Esophagus (tissue), 2 donors: Measurements from ENCODE around the gene OSCP1. TPM values are rescaled to one million over a fixed set of nuclear protein-coding genes. Genes with fewer than 3 reads are reported as not detected.

Experiments used
- H3K27ac ChIP-seq, 2 donors: one replicate each; pipeline ENCODE4 v1.5.1; 2013; ENCODE audit warnings: low read depth in 2 of 2, mild to moderate bottlenecking in 2 of 2, inconsistent platforms in 1 of 2, low read length in 1 of 2, moderate library complexity in 1 of 2
- H3K27me3 ChIP-seq, 2 donors: one replicate each; pipeline ENCODE4 v1.6.1; 2013; ENCODE audit warnings: low read length in 2 of 2, control low read depth in 1 of 2, mild to moderate bottlenecking in 1 of 2; ENCODE audit not compliant: insufficient read depth in 2 of 2, control insufficient read depth in 1 of 2
- H3K36me3 ChIP-seq, 2 donors: one replicate each; pipeline ENCODE4 v1.6.1; 2013; ENCODE audit warnings: low read length in 1 of 2; ENCODE audit not compliant: control insufficient read depth in 2 of 2, insufficient read depth in 2 of 2
- H3K4me1 ChIP-seq, 2 donors: one replicate each; pipeline ENCODE4 v1.6.1; 2013; ENCODE audit warnings: low read length in 1 of 2; ENCODE audit not compliant: control insufficient read depth in 2 of 2, insufficient read depth in 2 of 2
- H3K4me3 ChIP-seq, 2 donors: one replicate each; pipeline ENCODE4 v1.5.1; 2013; ENCODE audit warnings: low read length in 2 of 2, mild to moderate bottlenecking in 2 of 2, low read depth in 1 of 2, moderate library complexity in 1 of 2
- H3K9me3 ChIP-seq, 2 donors: one replicate each; pipeline ENCODE4 v1.6.1; 2013; ENCODE audit warnings: mild to moderate bottlenecking in 2 of 2, low read depth in 1 of 2, low read length in 1 of 2, moderate library complexity in 1 of 2; ENCODE audit not compliant: control insufficient read depth in 2 of 2, insufficient read depth in 1 of 2
- WGBS, 2 donors: extraction: QIAGEN DNeasy Blood & Tissue Kit; methylation state at CpG; one replicate each; pipeline ENCODE4 v1.1.7; 2013; 5-methylcytosine and 5-hydroxymethylcytosine counted together
- polyA plus RNA-seq, 2 donors: library from polyadenylated mRNA; stranded (reverse); fragments of 200-250 nt; gene quantifications; one replicate each; pipeline ENCODE4 v1.2.3, GENCODE V29; 2013
- donor health status: healthy with polysubstance abuse.
- donor health status: Bipolar disorder and iron deficiency.

Gene OSCP1
- polyA plus RNA-seq, 2 donors: 3.0 to 4.1 TPM

- Histone ChIP-seq H3K4me3 (no peak overlapping the region), H3K4me1 (peaks cover 0 to 10% of the 10 kb centered on the region in 2 donors), H3K9me3 (no peaks in the 10 kb centered on the region), H3K27me3 (no peaks in the 10 kb centered on the region), H3K36me3 (peaks cover 4 to 5% of the 10 kb centered on the region in 2 donors), H3K27ac (no peak overlapping the region)
- WGBS, 2 donors: 86 to 88% methylated on average over 7 of the region's 7 CpGs
These were observed 51.8 kb downstream of the OSCP1 start for GRCh38 chr1:36398370-36398977.

GRCh38 chr1:36397378-36398230 is 52.6 kb downstream of the OSCP1 start, which contains the start of gene LSM10:
Gene LSM10, minus strand, starts transcription at chr1:36397908. Its CDS starts 3,779 bp downstream, at chr1:36394129.
- Histone ChIP-seq H3K36me3 (peaks cover 4 to 10% of the 10 kb centered on the region in 2 donors), H3K27me3 (no peaks in the 10 kb centered on the region), H3K4me1 (peaks cover 0 to 10% of the 10 kb centered on the region in 2 donors), H3K4me3 (peak within 1 kb of the TSS; percentile 75 to 78), H3K27ac (peak within 1 kb of the TSS; percentile 93 to 99), H3K9me3 (no peaks in the 10 kb centered on the region)
- WGBS, 2 donors: 0 to 1% methylated on average over 60 of the region's 60 CpGs

- Histone ChIP-seq H3K4me1 (peaks cover 0 to 10% of the 10 kb centered on the region in 2 donors), H3K27ac (peak overlapping the region; percentile 93 to 99), H3K27me3 (no peaks in the 10 kb centered on the region), H3K9me3 (no peaks in the 10 kb centered on the region), H3K4me3 (peak overlapping the region; percentile 75 to 78), H3K36me3 (peaks cover 4 to 10% of the 10 kb centered on the region in 2 donors)
- 3% methylated on average over 5 of the region's 5 CpGs for whole genome bisulfite sequencing, 2 donors
These were observed 53.2 kb downstream of the OSCP1 start for GRCh38 chr1:36397083-36397377.

GRCh38 chr1:36396359-36396758 is 53.9 kb downstream of the OSCP1 start:
- Histone ChIP-seq H3K36me3 (peaks cover 4 to 13% of the 10 kb centered on the region in 2 donors), H3K9me3 (no peaks in the 10 kb centered on the region), H3K4me1 (peaks cover 0 to 8% of the 10 kb centered on the region in 2 donors), H3K4me3 (no peak overlapping the region), H3K27ac (no peak overlapping the region), H3K27me3 (no peaks in the 10 kb centered on the region)
- WGBS, 2 donors: 78 to 79% methylated on average over 6 of the region's 6 CpGs

GRCh38 chr1:36393686-36394085 is 56.6 kb downstream of the OSCP1 start:
- Histone ChIP-seq H3K4me1 (peaks cover 0 to 4% of the 10 kb centered on the region in 2 donors), H3K9me3 (no peaks in the 10 kb centered on the region), H3K4me3 (no peak overlapping the region), H3K27me3 (no peaks in the 10 kb centered on the region), H3K36me3 (peaks cover 4 to 18% of the 10 kb centered on the region in 2 donors), H3K27ac (no peak overlapping the region)
- WGBS, 2 donors: 95% methylated on average over 19 of the region's 19 CpGs

- Histone ChIP-seq H3K36me3 (peaks cover 4 to 18% of the 10 kb centered on the region in 2 donors), H3K9me3 (no peaks in the 10 kb centered on the region), H3K27me3 (no peaks in the 10 kb centered on the region), H3K4me1 (peaks cover 0 to 5% of the 10 kb centered on the region in 2 donors), H3K27ac (no peak overlapping the region), H3K4me3 (no peak overlapping the region)
- 89 to 91% methylated on average over 4 of the region's 4 CpGs for WGBS, 2 donors
These were observed 57.4 kb downstream of the OSCP1 start for GRCh38 chr1:36392836-36393235.

GRCh38 chr1:36391271-36391670 is 59.0 kb downstream of the OSCP1 start:
- Histone ChIP-seq H3K36me3 (peaks cover 4 to 18% of the 10 kb centered on the region in 2 donors), H3K27me3 (no peaks in the 10 kb centered on the region), H3K27ac (no peak overlapping the region), H3K4me3 (no peak overlapping the region), H3K4me1 (peaks cover 0 to 8% of the 10 kb centered on the region in 2 donors), H3K9me3 (no peaks in the 10 kb centered on the region)
- 93 to 96% methylated on average over 8 of the region's 8 CpGs for WGBS, 2 donors

- Histone ChIP-seq H3K9me3 (no peaks in the 10 kb centered on the region), H3K4me3 (no peak overlapping the region), H3K27ac (peak overlapping the region in 1 of 2 donors; percentile 24), H3K36me3 (peaks cover 4 to 18% of the 10 kb centered on the region in 2 donors), H3K27me3 (no peaks in the 10 kb centered on the region), H3K4me1 (peaks cover 0 to 8% of the 10 kb centered on the region in 2 donors)
- 73 to 79% methylated on average over 2 of the region's 2 CpGs for WGBS, 2 donors
These were observed 59.8 kb downstream of the OSCP1 start for GRCh38 chr1:36390411-36390810.

- 87 to 96% methylated on average over 1 of the region's 1 CpG for WGBS, 2 donors
- Histone ChIP-seq H3K27ac (peak overlapping the region in 1 of 2 donors; percentile 24), H3K4me3 (no peak overlapping the region), H3K4me1 (peaks cover 0 to 8% of the 10 kb centered on the region in 2 donors), H3K27me3 (no peaks in the 10 kb centered on the region), H3K36me3 (peaks cover 4 to 18% of the 10 kb centered on the region in 2 donors), H3K9me3 (no peaks in the 10 kb centered on the region)
These were observed 60.3 kb downstream of the OSCP1 start for GRCh38 chr1:36389999-36390398.
